Measurements from ENCODE around the gene ALDH1A1.

The ALDH1A1 gene

GRCh38 chr9:72937545-72937944 lies 15.3 kb downstream of the ALDH1A1 start:
- no peak for DNase-seq

DNA sequence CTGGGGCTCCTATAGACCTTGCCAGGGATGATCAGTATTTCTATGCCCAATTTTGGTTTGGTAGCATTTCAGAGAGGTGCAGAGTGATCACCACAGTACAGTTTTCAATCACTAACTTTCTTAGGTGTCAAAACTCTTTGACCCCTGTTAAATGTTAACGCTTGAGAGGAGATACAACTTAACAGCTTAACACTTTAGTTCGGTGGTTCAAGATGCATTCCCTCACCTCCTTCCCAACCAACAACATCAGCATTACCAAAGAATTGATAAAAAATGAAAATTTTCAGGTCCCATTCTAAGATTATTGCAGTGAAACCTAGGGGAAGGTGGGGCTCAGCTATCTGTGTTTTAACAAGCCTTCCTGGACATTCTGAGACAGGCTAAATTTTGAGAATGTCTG lies 16.2 kb downstream of the ALDH1A1 start:
- DNase-seq: no peak

DNA sequence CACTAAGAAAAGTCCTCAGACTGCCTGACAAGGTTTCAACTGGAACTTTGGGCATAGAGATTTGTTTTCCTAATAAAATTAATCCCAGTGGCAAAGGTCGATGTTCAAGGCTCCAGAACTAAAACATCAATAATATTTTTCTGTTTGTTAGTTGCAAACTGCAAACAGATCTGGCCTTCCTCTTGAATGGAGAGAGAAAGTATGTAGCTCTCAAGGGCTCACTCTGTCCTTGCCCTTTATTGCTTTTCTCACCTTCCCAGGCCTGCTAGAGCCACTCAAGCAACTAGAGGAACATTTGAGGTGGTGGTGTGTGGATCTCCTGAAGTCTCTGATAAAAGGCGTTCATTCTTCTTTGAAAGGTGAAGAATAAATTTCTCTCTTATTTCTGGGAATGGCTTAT lies 16.6 kb downstream of the ALDH1A1 start:
- DNase-seq: no peak

DNA sequence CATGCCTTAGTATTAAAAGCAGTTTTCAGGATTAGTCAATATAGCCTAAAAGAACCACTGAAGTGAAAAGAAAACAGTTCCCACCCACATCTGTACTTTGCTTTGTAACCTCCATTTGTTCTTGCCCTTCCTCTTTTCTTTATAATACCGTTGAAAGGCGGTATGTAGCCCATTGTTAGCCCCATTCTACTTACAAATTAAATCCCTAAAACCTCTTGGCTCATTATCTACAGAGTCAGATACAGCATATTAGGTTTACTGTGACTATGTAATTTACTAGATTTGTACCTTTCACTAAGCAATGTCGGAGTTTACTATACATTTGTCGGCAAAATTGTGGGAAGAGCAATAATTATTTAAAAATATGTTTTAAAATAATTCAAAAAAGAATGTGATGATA lies 17.3 kb downstream of the ALDH1A1 start:
- no peak for DNase-seq

DNA sequence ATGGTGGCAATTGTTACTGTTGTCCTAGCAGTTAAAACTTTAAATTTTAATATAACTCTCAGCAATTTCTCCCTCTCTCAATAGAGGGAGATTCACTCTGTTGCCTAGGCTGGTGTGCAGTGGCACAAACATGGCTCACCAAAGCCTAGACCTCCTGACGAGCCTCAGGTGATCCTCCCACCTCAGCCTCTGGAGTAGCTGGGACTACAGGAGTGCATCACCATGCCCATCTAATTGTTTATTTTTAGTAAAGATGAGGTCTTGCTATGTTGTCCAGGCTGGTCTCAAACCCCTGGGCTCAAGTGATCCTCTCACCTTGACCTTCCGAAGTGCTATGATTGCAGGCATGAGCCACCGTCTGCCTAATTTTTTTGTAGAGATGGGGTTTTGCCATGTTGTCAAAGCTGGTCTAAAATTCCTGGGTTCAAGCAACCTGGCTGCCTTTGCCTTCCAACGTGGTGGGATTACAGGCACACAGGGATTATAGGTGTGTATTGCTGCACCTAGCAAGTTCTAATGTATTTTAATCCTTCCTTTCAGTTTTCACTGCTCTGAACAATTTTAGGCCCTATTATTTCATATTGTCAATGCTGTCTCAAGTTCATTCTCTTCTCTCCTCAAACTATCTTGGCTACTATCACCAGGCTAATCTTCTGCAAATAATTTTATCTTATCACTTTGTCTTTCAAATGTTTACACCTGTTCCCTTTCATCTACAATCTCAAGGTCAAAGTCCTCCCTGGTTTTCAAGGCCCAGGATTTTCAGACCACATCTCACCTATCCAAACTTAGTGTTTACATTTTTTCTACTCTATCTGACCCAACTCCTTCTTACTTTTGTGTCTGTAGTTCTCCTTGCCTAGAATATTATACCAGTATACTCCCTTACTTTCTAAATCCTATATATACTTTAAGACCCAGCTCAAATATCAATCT lies 18.9 kb downstream of the ALDH1A1 start:
- no peak for DNase-seq

DNA sequence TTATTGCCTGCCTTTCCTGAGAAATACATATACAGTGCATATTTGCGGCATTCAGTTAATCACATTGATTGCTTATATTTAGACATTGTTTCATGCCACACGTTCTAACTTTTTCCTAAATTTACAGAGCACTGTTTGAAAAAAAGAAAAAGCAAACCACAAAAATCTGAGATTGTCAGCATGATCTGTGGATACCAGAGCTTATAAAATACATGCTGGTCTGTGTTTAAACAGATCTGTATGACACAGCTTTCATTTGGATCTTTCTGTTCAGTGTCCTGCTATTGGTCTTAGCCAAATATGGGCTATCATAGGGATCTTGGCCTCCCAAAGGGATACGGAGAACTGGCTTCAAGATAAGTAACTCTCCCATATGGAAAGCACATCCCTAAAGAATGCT lies 20.2 kb downstream of the ALDH1A1 start:
- no peak for DNase-seq

- no peak for DNase-seq
Observed at GRCh38 chr9:72931897-72932296, 21.0 kb downstream of the ALDH1A1 start.

DNA sequence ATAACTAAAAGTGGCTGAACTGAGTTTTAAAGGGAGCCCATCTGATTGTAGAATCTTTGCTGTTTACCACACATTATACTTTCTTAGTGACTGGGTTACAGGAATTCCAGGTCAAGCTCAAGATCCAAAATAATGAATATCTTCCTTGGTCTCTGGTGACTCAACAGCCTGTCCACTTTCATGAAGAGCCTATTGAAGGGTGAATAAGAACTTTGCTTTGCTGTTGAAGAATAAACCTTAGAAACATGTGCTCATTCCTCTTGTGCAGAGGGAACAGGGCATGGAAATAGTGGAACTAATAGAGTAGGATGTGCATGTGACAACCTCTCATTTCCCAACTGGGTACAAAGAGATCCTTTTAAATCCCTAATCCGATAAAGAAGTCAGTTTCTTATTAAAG lies 21.4 kb downstream of the ALDH1A1 start:
- DNase-seq: no peak

DNA sequence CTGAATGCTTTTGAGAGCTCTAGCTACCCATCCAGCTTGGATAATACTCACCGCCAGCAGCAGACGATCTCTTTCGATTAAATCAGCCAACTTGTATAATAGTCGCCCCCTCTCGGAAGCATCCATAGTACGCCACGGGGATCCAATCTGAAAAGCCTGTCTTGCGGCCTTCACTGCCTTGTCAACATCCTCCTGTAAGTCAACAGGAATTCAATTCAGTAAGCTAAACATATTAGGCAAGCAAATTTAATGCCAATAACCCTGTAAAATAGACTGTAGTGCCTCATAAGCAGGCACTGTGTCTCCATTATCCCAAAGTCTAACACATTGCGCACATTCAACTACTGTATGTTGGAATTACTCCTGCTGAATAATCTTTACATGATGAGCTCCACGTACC lies 22.0 kb downstream of the ALDH1A1 start:
- DNase-seq: no peak

DNA sequence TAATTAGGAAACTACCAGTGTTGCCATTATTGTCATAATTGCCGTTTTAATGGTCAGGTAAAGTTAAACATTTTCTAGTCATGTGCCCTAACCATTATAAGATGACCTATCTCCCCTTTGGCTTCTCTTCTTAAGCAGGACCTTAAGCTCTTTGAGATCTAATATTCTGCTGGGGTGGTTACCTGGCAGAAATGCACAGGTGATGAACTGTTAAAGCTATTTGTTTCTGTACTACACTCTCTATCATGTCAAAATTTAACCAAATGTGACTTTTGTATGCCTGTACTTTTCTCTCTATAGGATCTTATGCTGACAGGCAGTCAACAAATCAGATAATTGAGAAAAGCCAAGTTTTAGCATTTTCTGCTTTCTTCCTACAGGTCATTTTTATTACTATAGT lies 23.3 kb downstream of the ALDH1A1 start:
- DNase-seq: no peak

DNA sequence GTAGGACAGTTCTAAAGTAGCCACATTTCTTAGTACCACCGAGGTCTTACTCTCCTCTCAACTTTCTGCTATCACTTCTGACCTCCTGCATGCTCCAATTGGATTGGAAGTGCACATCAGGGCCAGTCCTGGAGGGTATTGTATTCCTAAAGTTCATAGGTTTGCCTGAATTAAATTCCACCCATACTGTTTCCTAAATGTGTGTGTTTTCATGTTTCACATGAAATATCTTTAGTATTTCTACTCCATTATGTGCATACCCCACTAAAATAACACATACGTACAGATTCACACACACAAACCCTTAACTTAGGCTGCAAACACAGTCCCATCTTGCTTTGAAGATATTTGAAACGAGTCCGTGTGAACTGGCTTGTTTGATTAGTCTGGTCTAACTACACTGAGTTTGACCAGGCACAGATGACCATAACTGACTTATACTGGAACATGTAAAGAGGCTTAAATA lies 24.8 kb downstream of the ALDH1A1 start:
- DNase-seq: no peak

DNA sequence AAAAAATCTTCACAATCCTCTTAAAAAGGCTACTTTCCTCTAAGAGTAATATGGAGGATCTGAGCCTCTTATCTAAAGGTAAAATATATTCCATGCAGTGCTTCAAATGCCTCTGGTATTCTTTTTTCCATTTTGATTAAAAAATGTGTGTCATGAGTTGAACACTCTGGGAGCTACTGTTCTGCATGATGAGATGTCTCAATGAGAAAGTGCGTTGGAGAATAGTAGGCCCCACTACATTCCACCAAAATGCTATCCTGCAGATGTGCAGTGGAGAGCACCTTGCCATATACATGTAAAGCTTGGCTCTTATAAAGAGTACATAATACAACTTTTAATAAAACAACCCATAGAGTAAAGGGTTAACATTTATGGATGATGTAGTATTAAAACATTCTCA lies 26.3 kb downstream of the ALDH1A1 start:
- no peak for DNase-seq

DNA sequence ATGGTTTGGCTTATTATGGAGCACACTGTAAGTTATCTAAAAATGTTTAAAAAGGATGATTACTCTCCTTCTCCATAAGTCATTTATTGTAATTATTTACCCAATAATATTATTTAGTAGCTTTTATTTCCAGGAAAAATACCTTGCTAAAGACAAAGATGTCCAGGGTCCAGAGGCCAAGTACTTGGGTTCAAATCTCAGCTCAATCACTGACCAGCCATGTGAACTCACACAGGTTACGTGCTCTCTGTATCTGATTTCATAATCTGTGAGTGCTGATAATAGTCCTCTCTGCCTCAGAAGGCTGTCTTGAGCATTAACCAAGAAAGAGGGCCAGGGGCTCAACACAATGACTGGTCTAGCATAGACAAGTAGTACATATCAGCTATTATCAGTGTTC lies 27.0 kb downstream of the ALDH1A1 start:
- DNase-seq: no peak

DNA sequence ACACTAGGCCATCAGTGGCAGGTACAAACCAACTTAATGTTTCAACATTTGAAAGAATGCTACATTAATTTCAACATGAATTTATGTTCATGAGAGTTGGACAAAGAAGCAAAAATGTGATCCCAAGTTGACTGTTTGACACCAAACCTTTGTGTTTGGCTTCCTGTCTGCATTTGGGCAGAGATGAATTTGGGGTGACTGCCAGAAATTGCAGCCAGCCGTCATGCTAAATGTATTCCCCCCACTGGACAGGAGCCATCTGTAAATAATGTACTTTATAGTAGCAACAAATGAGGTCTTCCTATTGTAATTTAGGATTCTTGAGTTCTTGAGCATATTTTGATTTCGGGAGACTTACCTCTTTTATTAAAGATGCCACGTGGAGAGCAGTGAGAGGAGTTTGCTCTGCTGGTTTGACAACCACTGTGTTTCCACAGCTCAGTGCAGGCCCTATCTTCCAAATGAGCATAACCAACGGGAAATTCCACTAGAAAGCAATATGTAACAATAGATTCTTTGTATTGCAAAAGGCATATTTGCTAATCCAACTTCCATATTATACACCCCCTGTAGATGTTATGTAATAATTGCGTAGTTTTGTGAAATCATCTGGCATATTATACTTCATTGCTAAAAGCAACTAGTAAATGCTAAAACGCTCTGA lies 27.6 kb downstream of the ALDH1A1 start:
- DNase-seq: no peak

DNA sequence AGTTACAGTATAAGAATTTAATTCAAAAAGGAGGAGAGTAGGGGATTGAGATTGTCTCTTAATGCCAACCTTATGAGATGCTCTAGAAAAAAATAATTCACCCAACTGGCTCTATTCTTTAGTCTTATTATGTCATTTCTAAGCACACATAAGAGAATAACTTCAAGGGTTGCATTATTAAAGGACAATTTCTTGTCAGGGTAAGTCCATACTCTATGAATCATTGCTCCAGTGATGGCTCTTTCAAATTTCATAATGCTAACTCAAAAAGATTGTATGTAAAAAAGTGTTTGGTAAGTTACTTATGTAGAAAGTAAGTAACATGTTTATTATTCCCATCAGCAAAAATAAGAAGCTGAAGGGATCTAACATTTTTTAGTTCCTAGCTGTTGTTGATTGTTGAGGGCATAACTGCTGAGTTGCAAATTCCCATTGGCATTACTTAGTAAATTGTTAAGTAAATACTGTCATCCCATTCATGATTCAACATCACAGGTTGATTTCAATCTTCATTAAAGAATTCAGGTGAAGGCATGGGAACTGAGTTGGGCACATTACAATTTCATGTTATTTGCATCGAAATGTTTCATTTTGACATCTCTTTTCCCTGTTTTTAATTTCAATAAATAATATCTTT lies 28.6 kb downstream of the ALDH1A1 start:
- DNase-seq: no peak

GRCh38 chr9:72923077-72923476 lies 29.8 kb downstream of the ALDH1A1 start:
- no peak for DNase-seq

GRCh38 chr9:72921888-72922654 lies 30.8 kb downstream of the ALDH1A1 start:
- no peak for DNase-seq

DNA sequence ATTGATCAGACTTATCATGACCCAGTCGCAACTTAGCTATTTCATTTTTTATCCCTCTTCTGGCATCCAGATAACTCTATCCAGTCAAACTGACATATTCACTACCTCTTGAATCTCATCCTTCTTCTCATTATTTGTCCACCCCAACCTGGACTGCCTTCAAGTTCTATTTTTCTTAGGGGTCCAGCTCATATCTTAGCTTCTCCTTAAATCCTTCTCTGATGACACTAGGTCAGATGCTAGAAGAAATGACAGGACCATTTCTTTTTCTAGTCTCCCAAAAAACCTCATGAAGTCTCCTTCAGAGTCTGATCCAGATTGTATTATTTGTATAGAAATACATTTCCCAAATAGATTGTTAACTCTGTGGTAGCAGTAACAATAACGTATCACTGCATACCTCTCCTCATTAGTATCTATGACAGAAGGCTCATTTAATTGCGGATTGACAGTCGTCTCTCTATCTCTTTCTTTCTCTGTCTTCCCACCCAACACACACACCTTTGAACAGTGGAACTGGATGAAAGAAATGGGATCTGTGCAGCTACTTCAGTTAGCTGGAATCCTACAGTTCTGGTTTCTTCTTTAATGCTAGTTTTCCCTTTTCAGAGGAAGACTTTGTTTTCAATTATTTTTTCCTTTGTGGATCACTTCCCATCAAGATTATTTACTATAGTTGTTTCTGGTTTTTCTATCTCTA lies 33.5 kb downstream of the ALDH1A1 start:
- DNase-seq: no peak

GRCh38 chr9:72917892-72918509 lies 34.9 kb downstream of the ALDH1A1 start:
- DNase-seq: no peak

- DNase-seq: no peak
Observed at GRCh38 chr9:72915659-72916058, 37.2 kb downstream of the ALDH1A1 start.

DNA sequence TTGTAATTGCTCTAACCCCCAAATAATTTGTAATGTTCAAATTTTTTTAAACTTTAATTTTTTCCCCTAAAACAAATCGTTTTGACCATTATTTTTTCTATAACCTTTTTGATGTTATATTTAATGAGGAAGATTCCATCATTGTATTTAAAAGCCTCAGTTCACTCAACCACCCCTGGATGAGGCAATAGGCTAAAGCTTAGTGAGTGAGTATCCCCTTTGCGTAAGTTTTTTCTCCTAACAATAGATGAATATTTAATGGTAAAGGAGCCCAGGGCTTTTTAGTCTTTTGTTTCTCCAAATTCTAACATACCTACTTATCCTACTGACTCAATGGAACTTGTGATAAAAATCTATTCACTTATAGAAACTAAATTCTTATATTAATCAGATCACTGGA lies 38.1 kb downstream of the ALDH1A1 start:
- no peak for DNase-seq

All from activated CD4-positive, alpha-beta T cell treated with anti-CD3 and anti-CD28 coated beads, Interleukin-2, Interleukin-6, amounts not matched to agents 100 ng/mL and 50 ng/mL, durations not matched to agents 16 hours and 8 hours (primary cell).